PC-3 (cell line): ENCODE measurements around the gene LRRC58. TPM values are rescaled to one million over a fixed set of nuclear protein-coding genes. Genes with fewer than 3 reads are reported as not detected.

Experiments
- ATAC-seq: fragments of 200-7000 bp; cut with Tn5 transposase; 2 replicates; pipeline ENCODE4 v1.9.1; 2020; ENCODE audit warnings: mild to moderate bottlenecking, moderate library complexity
- BruUV-seq: library from RNA; stranded (reverse); fragments of 400-500 nt; replicated peaks from 2 replicates; lab custom pipeline; 2021; lab: Mats Ljungman, UMichigan
- CTCF ChIA-PET: fragments of 300-600 bp; sonication (Branson Sonifier 250); formaldehyde crosslinking; loops from one replicate; lab custom pipeline; 2022; ENCODE audit warnings: antibody characterized with exemption; lab: Charles Lee
- POLR2A ChIA-PET: fragments of 300-600 bp; sonication (Branson Sonifier 250); formaldehyde crosslinking; loops from one replicate; lab custom pipeline; 2022; ENCODE audit warnings: antibody characterized with exemption; ENCODE audit not compliant: unreplicated experiment; lab: Charles Lee
- DNase-seq: peaks from one replicate; pipeline ENCODE4 v3.0.0-alpha.2; 2015
- H2AFZ ChIP-seq: fragments of 300-600 bp; sonication (generic); 2 replicates; pipeline ENCODE4 v1.6.0; 2016; ENCODE audit warnings: antibody characterized with exemption, low read length
- H3F3A ChIP-seq: fragments of 300-600 bp; sonication (generic); one replicate; pipeline ENCODE4 v1.6.0; 2017; ENCODE audit warnings: antibody characterized with exemption, low read length, control low read depth, mild to moderate bottlenecking; ENCODE audit not compliant: unreplicated experiment
- H3K27ac ChIP-seq: fragments of 300-600 bp; sonication (generic); 2 replicates; pipeline ENCODE4 v1.5.1; 2016; ENCODE audit warnings: mild to moderate bottlenecking, low read length
- H3K27me3 ChIP-seq: fragments of 300-600 bp; sonication (generic); 2 replicates; pipeline ENCODE4 v1.6.1; 2016; ENCODE audit warnings: low read length, mixed read lengths
- H3K36me3 ChIP-seq: fragments of 300-600 bp; sonication (generic); 2 replicates; pipeline ENCODE4 v1.6.1; 2016; ENCODE audit warnings: low read depth, mixed run types, low read length, mixed read lengths
- H3K4me1 ChIP-seq: fragments of 300-600 bp; sonication (generic); 2 replicates; pipeline ENCODE4 v1.5.1; 2016; ENCODE audit warnings: low read length; ENCODE audit not compliant: insufficient read depth
- H3K4me2 ChIP-seq: fragments of 300-600 bp; sonication (generic); 2 replicates; pipeline ENCODE4 v1.6.0; 2016; ENCODE audit warnings: low read length
- H3K4me3 ChIP-seq: fragments of 300-600 bp; sonication (generic); 2 replicates; pipeline ENCODE4 v1.5.1; 2016; ENCODE audit warnings: mild to moderate bottlenecking, low read length, mixed read lengths
- H3K79me2 ChIP-seq: fragments of 300-600 bp; sonication (generic); 2 replicates; pipeline ENCODE4 v1.6.1; 2017; ENCODE audit warnings: low read length, mixed read lengths
- H3K9ac ChIP-seq: fragments of 300-600 bp; sonication (generic); 2 replicates; pipeline ENCODE4 v1.6.0; 2016; ENCODE audit warnings: mild to moderate bottlenecking, low read length
- H3K9me2 ChIP-seq: fragments of 300-600 bp; sonication (generic); replicated peaks from 2 replicates; pipeline ENCODE4 v1.6.1; 2016; ENCODE audit warnings: mixed run types, low read length, mixed read lengths
- H3K9me3 ChIP-seq: fragments of 300-600 bp; sonication (generic); 2 replicates; pipeline ENCODE4 v1.6.1; 2016; ENCODE audit warnings: low read length, mixed read lengths
- H4K20me1 ChIP-seq: fragments of 300-600 bp; sonication (generic); 2 replicates; pipeline ENCODE4 v1.6.1; 2016; ENCODE audit warnings: low read length, mixed read lengths
- CTCF ChIP-seq: fragments of 300-600 bp; sonication (generic); conservative IDR thresholded peaks from 2 replicates; pipeline ENCODE4 v1.5.1; 2017; ENCODE audit warnings: antibody characterized with exemption, low read depth, mild to moderate bottlenecking, low read length
- EZH2 ChIP-seq: fragments of 300-600 bp; sonication (generic); IDR thresholded peaks from one replicate; pipeline ENCODE4 v1.6.1; 2017; ENCODE audit warnings: antibody characterized with exemption, mild to moderate bottlenecking, low read length; ENCODE audit not compliant: unreplicated experiment
- EZH2phosphoT487 ChIP-seq: fragments of 300-600 bp; sonication (generic); IDR thresholded peaks from 2 replicates; pipeline ENCODE4 v1.6.1; 2018; ENCODE audit warnings: mild to moderate bottlenecking, antibody characterized with exemption, low read length, borderline replicate concordance
- intact Hi-C: fragments of 100-400 bp; cut with micrococcal nuclease; formaldehyde crosslinking; loops from 2 replicates; pipeline ENCODE4 v1.9.0; 2023
- total RNA-seq: library from RNA; depleted of rRNA; stranded (reverse); fragments of >200 nt; gene quantifications from 2 replicates; pipeline ENCODE4 v1.2.3, GENCODE V29; 2014

LRRC58 gene
- total RNA-seq, 1 experiment from 2014 or later = 33.7 TPM

- H3K4me1 ChIP-seq = no peaks in the 10 kb centered on the region
- H3K27ac ChIP-seq = no peak overlapping the region
- no peaks in the 10 kb centered on the region for H4K20me1 ChIP-seq
- no TSS peak for BruUV-seq
- H3K36me3 ChIP-seq = no peaks in the 10 kb centered on the region
- no peak overlapping the region for H2AFZ ChIP-seq
- POLR2A ChIA-PET = no interaction called here
- H3K9me2 ChIP-seq = no peaks in the 10 kb centered on the region
- H3K27me3 ChIP-seq = no peaks in the 10 kb centered on the region
- no peak for ATAC-seq
- TF ChIP-seq EZH2 (no peak), EZH2phosphoT487 (no peak), CTCF (no peak)
- H3F3A ChIP-seq = no peaks in the 10 kb centered on the region
- H3K4me2 ChIP-seq = no peak overlapping the region
- H3K9me3 ChIP-seq = no peaks in the 10 kb centered on the region
- no peaks in the 10 kb centered on the region for H3K79me2 ChIP-seq
- H3K4me3 ChIP-seq = no peak overlapping the region
- CTCF ChIA-PET = no interaction called here
- intact Hi-C loops = no loop called here
- DNase-seq = no peak
- H3K9ac ChIP-seq = no peak overlapping the region
Measured at GRCh38 chr3:120306519-120307455, 42.4 kb downstream of the LRRC58 start.

- no peak overlapping the region for H3K9ac ChIP-seq
- intact Hi-C loops = no loop called here
- no peak overlapping the region for H3K4me2 ChIP-seq
- H3K36me3 ChIP-seq = no peaks in the 10 kb centered on the region
- H3K4me1 ChIP-seq = peaks cover 4% of the 10 kb centered on the region; the same call in 1 of the 2 replicates
- H3K79me2 ChIP-seq = no peaks in the 10 kb centered on the region
- BruUV-seq = no TSS peak
- no peaks in the 10 kb centered on the region for H3K27me3 ChIP-seq
- no peaks in the 10 kb centered on the region for H4K20me1 ChIP-seq
- POLR2A ChIA-PET = no interaction called here
- no peak overlapping the region for H3K27ac ChIP-seq
- H2AFZ ChIP-seq = no peak overlapping the region
- no peaks in the 10 kb centered on the region for H3K9me2 ChIP-seq
- ATAC-seq = no peak
- no peaks in the 10 kb centered on the region for H3F3A ChIP-seq
- no peak overlapping the region for H3K4me3 ChIP-seq
- CTCF ChIA-PET = interaction anchor here (0.6 kb wide), 1 partner anchor 113 kb away, joined by 3 read pairs; no protein-coding TSS in a partner anchor
- no peaks in the 10 kb centered on the region for H3K9me3 ChIP-seq
- TF ChIP-seq CTCF = no peak
- TF ChIP-seq EZH2 = no peak
- TF ChIP-seq EZH2phosphoT487 = no peak
- peak; percentile 31 for DNase-seq
Measured at GRCh38 chr3:120304616-120305015, 44.5 kb downstream of the LRRC58 start.

GRCh38 chr3:120302361-120302760 is 46.8 kb downstream of the LRRC58 start:
- ATAC-seq (no peak), DNase-seq (no peak)
- no peaks in the 10 kb centered on the region for H4K20me1 ChIP-seq
- TF ChIP-seq EZH2phosphoT487 (no peak), EZH2 (no peak), CTCF (no peak)
- CTCF ChIA-PET = no interaction called here
- POLR2A ChIA-PET = no interaction called here
- H3K9ac ChIP-seq = no peak overlapping the region
- H3K9me2 ChIP-seq = no peaks in the 10 kb centered on the region
- intact Hi-C loops = no loop called here
- no peak overlapping the region for H3K4me3 ChIP-seq
- no peak overlapping the region for H3K4me2 ChIP-seq
- H3K4me1 ChIP-seq = peaks cover 4% of the 10 kb centered on the region; the same call in 1 of the 2 replicates
- no peaks in the 10 kb centered on the region for H3K9me3 ChIP-seq
- H3K36me3 ChIP-seq = no peaks in the 10 kb centered on the region
- no peak overlapping the region for H2AFZ ChIP-seq
- H3K27ac ChIP-seq = no peak overlapping the region
- BruUV-seq = no TSS peak
- no peaks in the 10 kb centered on the region for H3K27me3 ChIP-seq
- H3K79me2 ChIP-seq = no peaks in the 10 kb centered on the region
- H3F3A ChIP-seq = no peaks in the 10 kb centered on the region
